GM23338 (cell line): Measurements from ENCODE around the gene PLCD3. TPM values are rescaled to one million over a fixed set of nuclear protein-coding genes. Genes with fewer than 3 reads are reported as not detected.

Experiments used
- ATAC-seq: fragments of 200-7000 bp; cut with Tn5 transposase; 3 replicates; pipeline ENCODE4 v1.9.1; 2020
- DNase-seq: peaks from one replicate; pipeline ENCODE4 v3.0.0-alpha.2; 2015; ENCODE audit warnings: low spot score
- H2AFZ ChIP-seq: fragments of 200-600 bp; sonication (generic); 2 replicates; pipeline ENCODE4 v1.8.0; 2016; ENCODE audit warnings: antibody characterized with exemption, mild to moderate bottlenecking, moderate library complexity
- H3F3A ChIP-seq: fragments of 200-600 bp; sonication (generic); replicated peaks from 2 replicates; pipeline ENCODE4 v1.8.0; 2017; ENCODE audit warnings: antibody characterized with exemption, mixed run types, low read depth
- H3K27ac ChIP-seq: fragments of 200-600 bp; sonication (generic); 2 replicates; pipeline ENCODE4 v1.6.1; 2016; ENCODE audit warnings: low read depth
- H3K27me3 ChIP-seq: fragments of 200-600 bp; sonication (generic); 2 replicates; pipeline ENCODE4 v1.8.0; 2016; ENCODE audit warnings: mild to moderate bottlenecking, mixed run types, moderate library complexity; ENCODE audit not compliant: insufficient read depth
- H3K36me3 ChIP-seq: fragments of 200-600 bp; sonication (generic); 2 replicates; pipeline ENCODE4 v1.8.0; 2016; ENCODE audit warnings: mild to moderate bottlenecking; ENCODE audit not compliant: insufficient read depth
- H3K4me1 ChIP-seq: fragments of 200-600 bp; sonication (generic); 2 replicates; pipeline ENCODE4 v1.8.0; 2016; ENCODE audit warnings: mild to moderate bottlenecking, moderate library complexity; ENCODE audit not compliant: insufficient read depth
- H3K4me2 ChIP-seq: fragments of 200-600 bp; sonication (generic); 2 replicates; pipeline ENCODE4 v1.7.1; 2017; ENCODE audit warnings: mixed run types
- H3K4me3 ChIP-seq: fragments of 200-600 bp; sonication (generic); 2 replicates; pipeline ENCODE4 v1.6.1; 2016; ENCODE audit warnings: mixed run types
- H3K79me2 ChIP-seq: fragments of 200-600 bp; sonication (generic); replicated peaks from 2 replicates; pipeline ENCODE4 v1.8.0; 2017; ENCODE audit warnings: mild to moderate bottlenecking; ENCODE audit not compliant: insufficient read depth
- H3K9me2 ChIP-seq: fragments of 200-600 bp; sonication (generic); 2 replicates; pipeline ENCODE4 v1.8.0; 2017; ENCODE audit not compliant: insufficient read depth
- H4K20me1 ChIP-seq: fragments of 200-600 bp; sonication (generic); replicated peaks from 2 replicates; pipeline ENCODE4 v1.8.0; 2017; ENCODE audit warnings: mild to moderate bottlenecking; ENCODE audit not compliant: insufficient read depth
- H3K27ac Mint-ChIP-seq: 2 replicates; pipeline ENCODE4 v1.8.0; 2020; ENCODE audit warnings: inconsistent platforms, mild to moderate bottlenecking, moderate library complexity, mixed read lengths
- H3K27me3 Mint-ChIP-seq: 3 replicates; pipeline ENCODE4 v1.8.0; 2022; ENCODE audit warnings: low read depth, mild to moderate bottlenecking, moderate library complexity, mixed read lengths, inconsistent platforms; ENCODE audit not compliant: insufficient read depth, poor library complexity
- H3K36me3 Mint-ChIP-seq: 3 replicates; pipeline ENCODE4 v1.8.0; 2021; ENCODE audit warnings: low read depth, mild to moderate bottlenecking, inconsistent platforms, moderate library complexity, mixed read lengths
- H3K4me1 Mint-ChIP-seq: 3 replicates; pipeline ENCODE4 v1.8.0; 2020; ENCODE audit warnings: mild to moderate bottlenecking, inconsistent platforms, mixed read lengths
- H3K4me3 Mint-ChIP-seq: 3 replicates; pipeline ENCODE4 v1.8.0; 2021; ENCODE audit warnings: moderate library complexity, mild to moderate bottlenecking, inconsistent platforms, mixed read lengths
- H3K9me3 Mint-ChIP-seq: 3 replicates; pipeline ENCODE4 v1.8.0; 2020; ENCODE audit warnings: moderate library complexity, mild to moderate bottlenecking, inconsistent platforms, mixed read lengths
- CREB1 ChIP-seq: fragments of 250-450 bp; sonication (Bioruptor Pico); IDR thresholded peaks from 2 replicates; pipeline ENCODE4 v1.5.0; 2020; ENCODE audit warnings: low read depth, mild to moderate bottlenecking, moderate library complexity
- CTCF ChIP-seq, 2 experiments: fragments of 200-600 bp in 1 of 2; sonication (generic) in 1 of 2; conservative IDR thresholded peaks; 2 replicates each; pipeline versions ENCODE4 v1.5.1 to v1.6.1; 2016 to 2017; ENCODE audit warnings: antibody characterized with exemption in 2 of 2, low read depth in 2 of 2, mild to moderate bottlenecking in 2 of 2, moderate library complexity in 1 of 2
- ETS1 ChIP-seq: IDR thresholded peaks from 2 replicates; pipeline ENCODE4 v1.6.1; 2016; ENCODE audit warnings: antibody characterized with exemption
- EZH2 ChIP-seq: fragments of 200-600 bp; sonication (generic); IDR thresholded peaks from one replicate; pipeline ENCODE4 v1.8.0; 2017; ENCODE audit warnings: antibody characterized with exemption, mild to moderate bottlenecking, low read depth; ENCODE audit not compliant: unreplicated experiment
- EZH2phosphoT487 ChIP-seq: fragments of 200-600 bp; sonication (generic); IDR thresholded peaks from one replicate; pipeline ENCODE4 v1.8.1; 2018; ENCODE audit warnings: antibody characterized with exemption; ENCODE audit not compliant: unreplicated experiment
- JUNB ChIP-seq: IDR thresholded peaks from one replicate; pipeline ENCODE4 v1.6.1; 2016; ENCODE audit warnings: antibody characterized with exemption; ENCODE audit not compliant: unreplicated experiment
- NANOG ChIP-seq: IDR thresholded peaks from 2 replicates; pipeline ENCODE4 v1.6.1; 2016; ENCODE audit warnings: antibody characterized with exemption, borderline replicate concordance
- POLR2AphosphoS5 ChIP-seq: IDR thresholded peaks from 2 replicates; pipeline ENCODE4 v1.6.1; 2016; ENCODE audit warnings: antibody characterized with exemption, low read depth
- REST ChIP-seq: IDR thresholded peaks from one replicate; pipeline ENCODE4 v1.6.1; 2018; ENCODE audit warnings: antibody characterized with exemption; ENCODE audit not compliant: unreplicated experiment
- STAT1 ChIP-seq: IDR thresholded peaks from one replicate; pipeline ENCODE4 v1.6.1; 2016; ENCODE audit warnings: antibody characterized with exemption; ENCODE audit not compliant: unreplicated experiment
- ZNF114 ChIP-seq: fragments of 250-450 bp; sonication (Bioruptor Pico); IDR thresholded peaks from 2 replicates; pipeline ENCODE4 v1.5.0; 2020; ENCODE audit warnings: mild to moderate bottlenecking, moderate library complexity
- ZNF331 ChIP-seq: fragments of 250-450 bp; sonication (Bioruptor Pico); IDR thresholded peaks from 2 replicates; pipeline ENCODE4 v1.5.0; 2020; ENCODE audit warnings: low read depth, mild to moderate bottlenecking, moderate library complexity
- ZNF462 ChIP-seq: fragments of 250-450 bp; sonication (Bioruptor Pico); IDR thresholded peaks from 2 replicates; pipeline ENCODE4 v1.5.0; 2020; ENCODE audit warnings: mild to moderate bottlenecking, moderate library complexity
- polyA plus RNA-seq: library from polyadenylated mRNA; unstranded; fragments of >200 nt; fragmentation: Nextera tagmentation; extraction: Ambion mirVana; gene quantifications from 2 replicates; pipeline ENCODE4 v1.2.1, GENCODE V29; 2016
- total RNA-seq: library from RNA; depleted of rRNA; stranded (reverse); fragments of >200 nt; shearing (Covaris generic); gene quantifications from 2 replicates; pipeline ENCODE4 v1.2.3, GENCODE V29; 2014

The PLCD3 gene
- total and polyA plus RNA-seq, 2 experiments from 2014 or later: 3.0 to 32.1 TPM

GRCh38 chr17:45060382-45060796 is 71.9 kb downstream of the PLCD3 start:
- Histone ChIP-seq H3K4me1 (peaks cover 9% of the 10 kb centered on the region), H3K4me2 (peak overlapping the region; percentile 79), H3K27me3 (no peaks in the 10 kb centered on the region), H3K4me3 (peak overlapping the region; percentile 75), H2AFZ (peak overlapping the region; percentile 53), H3K9me2 (no peaks in the 10 kb centered on the region), H3K27ac (peak overlapping the region; percentile 28; the same call in 1 of the 2 replicates), H4K20me1 (peaks cover 17% of the 10 kb centered on the region), H3K36me3 (peaks cover 4% of the 10 kb centered on the region; the same call in 1 of the 2 replicates), H3K79me2 (peaks cover 51% of the 10 kb centered on the region), H3F3A (peaks cover 12% of the 10 kb centered on the region; the same call in 1 of the 2 replicates)
- Mint-ChIP-seq H3K36me3 (peaks cover 7% of the 10 kb centered on the region; the same call in 2 of the 3 replicates), H3K4me3 (peak overlapping the region; percentile 96), H3K4me1 (peaks cover 6% of the 10 kb centered on the region; the same call in 2 of the 3 replicates), H3K27ac (peak overlapping the region; percentile 88), H3K27me3 (peaks cover 6% of the 10 kb centered on the region), H3K9me3 (no peaks in the 10 kb centered on the region)
- no peak for TF ChIP-seq EZH2phosphoT487
- TF ChIP-seq ZNF114 (CRISPR knock-in tag): no peak
- TF ChIP-seq STAT1: no peak
- no peak for TF ChIP-seq CREB1 (CRISPR knock-in tag)
- TF ChIP-seq EZH2: no peak
- TF ChIP-seq REST: no peak
- TF ChIP-seq POLR2AphosphoS5: no peak
- TF ChIP-seq ZNF331 (CRISPR knock-in tag): no peak
- no peak for TF ChIP-seq NANOG
- no peak for TF ChIP-seq ETS1
- TF ChIP-seq ZNF462: no peak
- TF ChIP-seq JUNB: no peak
- TF ChIP-seq CTCF (conservative IDR thresholded peaks at IDR 0.05; ENCODE audit: low read depth in 2 of 2): no peak
- no peak for DNase-seq
- peak; percentile 19; the same call in 2 of the 3 replicates for ATAC-seq
